Osteocyte (in vitro differentiated cells): ENCODE measurements around the gene HSD3B2. TPM values are rescaled to one million over a fixed set of nuclear protein-coding genes. Genes with fewer than 3 reads are reported as not detected.

ENCODE experiments used
- DNase-seq: peaks from one replicate; pipeline ENCODE4 v3.0.0; 2021; ENCODE audit warnings: mixed read lengths; ENCODE audit not compliant: unreplicated experiment; ENCODE audit errors: extremely low spot score
- H3K27ac Mint-ChIP-seq: one replicate; pipeline ENCODE4 v1.8.0; 2021; ENCODE audit warnings: mild to moderate bottlenecking, mixed read lengths; ENCODE audit not compliant: unreplicated experiment
- H3K27me3 Mint-ChIP-seq: one replicate; pipeline ENCODE4 v1.8.0; 2021; ENCODE audit warnings: mixed read lengths; ENCODE audit not compliant: unreplicated experiment
- H3K36me3 Mint-ChIP-seq: one replicate; pipeline ENCODE4 v1.8.0; 2021; ENCODE audit warnings: mixed read lengths; ENCODE audit not compliant: unreplicated experiment
- H3K4me1 Mint-ChIP-seq: one replicate; pipeline ENCODE4 v1.8.0; 2021; ENCODE audit warnings: mixed read lengths; ENCODE audit not compliant: unreplicated experiment
- H3K4me3 Mint-ChIP-seq: one replicate; pipeline ENCODE4 v1.8.0; 2021; ENCODE audit warnings: mild to moderate bottlenecking, moderate library complexity, mixed read lengths; ENCODE audit not compliant: unreplicated experiment
- H3K9me3 Mint-ChIP-seq: one replicate; pipeline ENCODE4 v1.8.0; 2021; ENCODE audit warnings: mixed read lengths; ENCODE audit not compliant: unreplicated experiment
- CTCF ChIP-seq: fragments of 200-600 bp; sonication (generic); IDR thresholded peaks from 2 replicates; pipeline ENCODE4 v1.5.0; 2021; ENCODE audit warnings: antibody characterized with exemption, mild to moderate bottlenecking, moderate library complexity
- total RNA-seq: library from RNA; stranded (reverse); gene quantifications from 2 replicates; pipeline ENCODE4 v1.2.1, GENCODE V29; 2021

The HSD3B2 gene
- total RNA-seq, 1 donor from 2014 or later: not detected

- TF ChIP-seq CTCF: no peak
- Mint-ChIP-seq H3K4me3 (no peak overlapping the region), H3K4me1 (no peaks in the 10 kb centered on the region), H3K27ac (no peak overlapping the region), H3K9me3 (no peaks in the 10 kb centered on the region), H3K36me3 (no peaks in the 10 kb centered on the region), H3K27me3 (peaks cover 7% of the 10 kb centered on the region)
- no peak for DNase-seq
Observed at GRCh38 chr1:119422631-119423030, 7.7 kb downstream of the HSD3B2 start.

- Mint-ChIP-seq H3K4me1 (no peaks in the 10 kb centered on the region), H3K36me3 (no peaks in the 10 kb centered on the region), H3K9me3 (no peaks in the 10 kb centered on the region)
Observed at GRCh38 chr1:119428991-119429390, 14.0 kb downstream of the HSD3B2 start.

GRCh38 chr1:119429687-119430086 lies 14.7 kb downstream of the HSD3B2 start:
- H3K9me3 Mint-ChIP-seq: no peaks in the 10 kb centered on the region
- no peak overlapping the region for H3K4me3 Mint-ChIP-seq
- no peaks in the 10 kb centered on the region for H3K27me3 Mint-ChIP-seq
- no peak overlapping the region for H3K27ac Mint-ChIP-seq
- H3K4me1 Mint-ChIP-seq: no peaks in the 10 kb centered on the region
- TF ChIP-seq CTCF: no peak
- DNase-seq: no peak
- no peaks in the 10 kb centered on the region for H3K36me3 Mint-ChIP-seq

More at GRCh38 chr1:119428991-119429390, 14.0 kb downstream of the HSD3B2 start:
- no peaks in the 10 kb centered on the region for H3K27me3 Mint-ChIP-seq
- DNase-seq: no peak
- H3K4me3 Mint-ChIP-seq: no peak overlapping the region
- no peak overlapping the region for H3K27ac Mint-ChIP-seq
- TF ChIP-seq CTCF: no peak

- H3K27me3 Mint-ChIP-seq: no peaks in the 10 kb centered on the region
- no peaks in the 10 kb centered on the region for H3K4me1 Mint-ChIP-seq
- H3K4me3 Mint-ChIP-seq: no peak overlapping the region
- no peak for TF ChIP-seq CTCF
- no peaks in the 10 kb centered on the region for H3K9me3 Mint-ChIP-seq
- DNase-seq: no peak
- no peaks in the 10 kb centered on the region for H3K36me3 Mint-ChIP-seq
- no peak overlapping the region for H3K27ac Mint-ChIP-seq
Observed at GRCh38 chr1:119430486-119430885, 15.5 kb downstream of the HSD3B2 start.

- Mint-ChIP-seq H3K27me3 (no peaks in the 10 kb centered on the region), H3K4me3 (no peak overlapping the region), H3K4me1 (no peaks in the 10 kb centered on the region), H3K9me3 (no peaks in the 10 kb centered on the region), H3K36me3 (no peaks in the 10 kb centered on the region), H3K27ac (no peak overlapping the region)
- TF ChIP-seq CTCF: no peak
- DNase-seq: no peak
Observed at GRCh38 chr1:119431836-119432235, 16.9 kb downstream of the HSD3B2 start.
